Subcutaneous preadipocyte (primary cell): ENCODE data around the gene WWC2. TPM values are rescaled to one million over a fixed set of nuclear protein-coding genes. Genes with fewer than 3 reads are reported as not detected.

Experiments
- total RNA-seq: library from RNA; depleted of rRNA; stranded (reverse); fragments of >200 nt; gene quantifications from 2 replicates; pipeline ENCODE4 v1.2.3, GENCODE V29; 2012

Gene WWC2
- total RNA-seq: 13.6 and 24.8 TPM in 2 replicates

GRCh38 chr4:183098723-183099536 lies at the start of gene WWC2:
TSS of gene WWC2 (plus strand) at chr4:183099257. CDS start at chr4:183099492, 235 bp downstream.

DNA sequence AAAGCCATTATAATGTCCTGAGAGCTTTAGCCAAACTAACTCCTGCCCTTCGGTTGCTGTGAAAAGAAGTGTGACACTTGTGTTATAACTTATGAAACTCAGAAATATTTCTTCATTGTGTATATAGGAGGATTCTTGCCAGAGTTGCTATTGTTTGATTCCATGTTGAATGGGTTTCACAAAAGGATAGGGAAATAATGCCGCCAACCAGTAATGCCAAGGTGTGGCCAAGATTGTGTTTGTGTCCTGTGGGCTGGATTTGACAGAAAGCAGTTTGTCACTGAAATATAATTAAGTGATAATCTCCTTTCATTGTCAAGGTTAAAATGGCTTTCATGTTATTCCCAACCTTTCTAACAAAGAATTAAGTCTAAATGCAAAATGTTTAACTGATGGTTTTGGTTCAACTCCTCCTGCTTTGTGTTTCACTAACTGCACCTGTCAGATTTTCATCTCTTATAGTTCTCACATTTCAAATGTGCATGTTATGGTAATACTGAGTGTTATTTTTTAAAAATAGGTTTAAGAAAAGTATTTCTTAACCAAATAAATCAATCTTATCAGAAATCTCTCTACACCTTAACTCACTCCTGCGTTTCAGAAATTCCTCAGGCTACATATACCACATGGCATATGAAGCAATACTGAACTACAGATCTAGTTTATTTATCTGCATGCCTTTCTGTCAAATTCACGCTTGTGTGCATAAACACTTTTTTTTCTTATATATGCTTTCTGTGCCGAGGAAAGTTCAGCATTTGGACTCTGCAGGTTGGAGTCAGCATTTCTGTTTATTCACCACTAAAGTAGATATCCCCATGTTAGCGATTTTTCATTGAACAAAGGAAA lies 221.4 kb downstream of the WWC2 start, which contains the start of gene CLDN22:
Gene CLDN22 (minus strand): TSS at position 66 of the 849 bp plus-strand sequence. CDS start 58 bp downstream, at position 8.

DNA sequence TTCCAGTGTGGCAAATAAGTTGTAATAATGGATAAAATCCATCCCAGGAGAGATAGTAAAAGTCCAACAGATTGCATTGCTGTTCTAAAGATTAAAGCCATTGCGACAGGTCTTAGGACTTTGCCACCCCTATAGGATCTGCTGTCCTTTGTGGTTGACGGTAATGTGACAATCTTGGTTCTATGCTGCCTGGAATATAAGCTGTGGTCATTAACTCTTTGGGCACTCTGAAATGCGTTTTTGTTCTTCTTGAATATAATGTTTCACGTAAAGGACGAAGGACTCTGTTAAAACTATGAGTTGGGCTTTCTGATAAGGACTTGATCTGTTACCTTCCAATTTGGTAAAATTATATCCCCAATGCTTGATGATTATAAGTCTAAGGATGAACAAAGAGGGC lies 223.3 kb downstream of the WWC2 start, which contains the start of gene CLDN24:
Gene CLDN24 (minus strand): TSS at position 101 of the 400 bp plus-strand sequence. CDS start 0 bp downstream, at position 101.

Other genes with a start within 250 kb of the WWC2 start
- gene DCTD, start 181.9 kb upstream of the WWC2 start, total RNA-seq: 75.0 and 77.0 TPM in 2 replicates
- under 0.01 TPM in 1 of 2 replicates, not detected in the other for gene CLDN22, start 221.0 kb downstream of the WWC2 start, total RNA-seq
- not detected in 2 replicates for gene CLDN24, start 223.2 kb downstream of the WWC2 start, total RNA-seq